PFSK-1 (cell line): Measurements from ENCODE around the gene PTPRN2.

Source experiments
- FOXP2 ChIP-seq: optimal IDR thresholded peaks from 2 replicates; pipeline ENCODE3; 2011; ENCODE audit warnings: borderline replicate concordance, control low read depth, inconsistent platforms; ENCODE audit not compliant: insufficient read depth; ENCODE audit errors: extremely low read length, extremely low read depth
- POLR2AphosphoS5 ChIP-seq: IDR thresholded peaks from 2 replicates; pipeline ENCODE4 v1.6.1; 2012; ENCODE audit warnings: low read depth, mild to moderate bottlenecking, control low read depth, low read length, moderate library complexity
- SIN3A ChIP-seq: IDR thresholded peaks from 2 replicates; pipeline ENCODE4 v1.6.1; 2012; ENCODE audit warnings: mild to moderate bottlenecking, low read length, moderate library complexity, borderline replicate concordance; ENCODE audit not compliant: insufficient read depth
- TAF1 ChIP-seq: IDR thresholded peaks from 2 replicates; pipeline ENCODE4 v1.6.1; 2012; ENCODE audit warnings: low read length, control low read depth, borderline replicate concordance; ENCODE audit not compliant: insufficient read depth
- TF ChIP-seq, protein P1 (sequence below), 2 experiments: IDR thresholded peaks; 2 replicates each; pipeline versions ENCODE4 v1.6.1 to v1.8.0; 2011 to 2012; ENCODE audit warnings: low read depth in 2 of 2, low read length in 2 of 2, control low read depth in 1 of 2, inconsistent platforms in 1 of 2, mild to moderate bottlenecking in 1 of 2, moderate library complexity in 1 of 2; ENCODE audit not compliant: insufficient read depth in 1 of 2

DNA sequence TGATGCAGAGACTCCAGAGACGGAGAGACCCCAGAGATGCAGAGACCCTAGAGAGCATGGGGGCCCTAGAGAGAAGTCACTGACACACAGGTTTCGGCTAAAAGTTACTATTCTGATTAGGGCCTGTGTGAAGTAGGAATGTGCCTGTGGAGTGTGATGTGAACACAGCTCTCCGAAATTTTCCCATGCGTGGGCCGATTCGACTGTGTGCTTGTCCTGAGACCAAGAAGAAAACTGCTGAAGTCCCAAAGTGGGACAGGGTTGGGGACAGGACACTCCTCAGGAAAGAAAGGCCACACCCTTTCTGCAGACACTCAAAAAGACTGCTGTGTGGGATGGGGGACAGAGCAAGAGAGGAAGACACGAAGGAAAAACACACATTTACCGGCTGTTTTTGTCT is 533.5 kb downstream of the PTPRN2 start:
- TF ChIP-seq POLR2AphosphoS5 (no peak), SIN3A (no peak), TAF1 (no peak), FOXP2 (no peak)
- TF ChIP-seq, protein P1, sequence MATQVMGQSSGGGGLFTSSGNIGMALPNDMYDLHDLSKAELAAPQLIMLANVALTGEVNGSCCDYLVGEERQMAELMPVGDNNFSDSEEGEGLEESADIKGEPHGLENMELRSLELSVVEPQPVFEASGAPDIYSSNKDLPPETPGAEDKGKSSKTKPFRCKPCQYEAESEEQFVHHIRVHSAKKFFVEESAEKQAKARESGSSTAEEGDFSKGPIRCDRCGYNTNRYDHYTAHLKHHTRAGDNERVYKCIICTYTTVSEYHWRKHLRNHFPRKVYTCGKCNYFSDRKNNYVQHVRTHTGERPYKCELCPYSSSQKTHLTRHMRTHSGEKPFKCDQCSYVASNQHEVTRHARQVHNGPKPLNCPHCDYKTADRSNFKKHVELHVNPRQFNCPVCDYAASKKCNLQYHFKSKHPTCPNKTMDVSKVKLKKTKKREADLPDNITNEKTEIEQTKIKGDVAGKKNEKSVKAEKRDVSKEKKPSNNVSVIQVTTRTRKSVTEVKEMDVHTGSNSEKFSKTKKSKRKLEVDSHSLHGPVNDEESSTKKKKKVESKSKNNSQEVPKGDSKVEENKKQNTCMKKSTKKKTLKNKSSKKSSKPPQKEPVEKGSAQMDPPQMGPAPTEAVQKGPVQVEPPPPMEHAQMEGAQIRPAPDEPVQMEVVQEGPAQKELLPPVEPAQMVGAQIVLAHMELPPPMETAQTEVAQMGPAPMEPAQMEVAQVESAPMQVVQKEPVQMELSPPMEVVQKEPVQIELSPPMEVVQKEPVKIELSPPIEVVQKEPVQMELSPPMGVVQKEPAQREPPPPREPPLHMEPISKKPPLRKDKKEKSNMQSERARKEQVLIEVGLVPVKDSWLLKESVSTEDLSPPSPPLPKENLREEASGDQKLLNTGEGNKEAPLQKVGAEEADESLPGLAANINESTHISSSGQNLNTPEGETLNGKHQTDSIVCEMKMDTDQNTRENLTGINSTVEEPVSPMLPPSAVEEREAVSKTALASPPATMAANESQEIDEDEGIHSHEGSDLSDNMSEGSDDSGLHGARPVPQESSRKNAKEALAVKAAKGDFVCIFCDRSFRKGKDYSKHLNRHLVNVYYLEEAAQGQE (IDR thresholded peaks at IDR 0.05; ENCODE audit: insufficient read depth in 1 of 2, low read depth in 2 of 2, low read length in 2 of 2), result no peak
